22Rv1 (cell line): ENCODE data around the gene SLC44A4.

ENCODE experiments used
- ZFX ChIP-seq: fragments of 450-650 bp; IDR thresholded peaks from 2 replicates; pipeline ENCODE4 v1.6.1; 2017; ENCODE audit warnings: antibody characterized with exemption, borderline replicate concordance
- TF ChIP-seq, protein P1 (sequence below): fragments of 450-650 bp; IDR thresholded peaks from 2 replicates; pipeline ENCODE4 v1.5.1; 2017; ENCODE audit warnings: mild to moderate bottlenecking

DNA sequence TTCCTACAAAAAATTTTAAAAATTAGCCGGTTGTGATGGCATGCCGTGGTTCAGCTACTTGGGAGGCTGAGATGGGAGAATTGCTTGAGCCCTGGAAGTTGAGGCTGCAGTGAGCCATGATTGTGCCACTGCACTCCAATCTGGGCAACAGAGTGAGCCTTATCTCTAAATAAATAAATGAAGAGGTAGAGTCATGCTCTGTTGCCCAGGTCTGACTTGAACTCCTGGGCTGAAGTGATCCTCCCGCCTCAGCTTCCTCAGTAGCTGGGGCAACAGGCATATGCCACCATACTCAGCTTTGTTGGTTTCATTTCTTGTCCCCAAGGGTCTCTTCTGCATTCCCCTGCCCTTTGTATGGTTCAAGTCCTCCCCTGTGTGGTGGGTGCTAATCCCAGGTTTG, 34.3 kb downstream of the SLC44A4 start:
- TF ChIP-seq, protein P1, sequence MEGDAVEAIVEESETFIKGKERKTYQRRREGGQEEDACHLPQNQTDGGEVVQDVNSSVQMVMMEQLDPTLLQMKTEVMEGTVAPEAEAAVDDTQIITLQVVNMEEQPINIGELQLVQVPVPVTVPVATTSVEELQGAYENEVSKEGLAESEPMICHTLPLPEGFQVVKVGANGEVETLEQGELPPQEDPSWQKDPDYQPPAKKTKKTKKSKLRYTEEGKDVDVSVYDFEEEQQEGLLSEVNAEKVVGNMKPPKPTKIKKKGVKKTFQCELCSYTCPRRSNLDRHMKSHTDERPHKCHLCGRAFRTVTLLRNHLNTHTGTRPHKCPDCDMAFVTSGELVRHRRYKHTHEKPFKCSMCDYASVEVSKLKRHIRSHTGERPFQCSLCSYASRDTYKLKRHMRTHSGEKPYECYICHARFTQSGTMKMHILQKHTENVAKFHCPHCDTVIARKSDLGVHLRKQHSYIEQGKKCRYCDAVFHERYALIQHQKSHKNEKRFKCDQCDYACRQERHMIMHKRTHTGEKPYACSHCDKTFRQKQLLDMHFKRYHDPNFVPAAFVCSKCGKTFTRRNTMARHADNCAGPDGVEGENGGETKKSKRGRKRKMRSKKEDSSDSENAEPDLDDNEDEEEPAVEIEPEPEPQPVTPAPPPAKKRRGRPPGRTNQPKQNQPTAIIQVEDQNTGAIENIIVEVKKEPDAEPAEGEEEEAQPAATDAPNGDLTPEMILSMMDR: no peak
- TF ChIP-seq ZFX: no peak
